MCF 10A (cell line): Measurements from ENCODE around the gene C11orf86. TPM values are rescaled to one million over a fixed set of nuclear protein-coding genes. Genes with fewer than 3 reads are reported as not detected.
A peak's percentile ranks its signal among the peaks of the same experiment; 100 is the strongest.

Experiments
- BruUV-seq: library from RNA; stranded (reverse); fragments of 400-500 nt; replicated peaks from 2 replicates; lab custom pipeline; 2021; lab: Mats Ljungman, UMichigan
- CTCF ChIA-PET: fragments of 300-600 bp; sonication (Branson Sonifier 250); formaldehyde crosslinking; extraction: SDS; loops from one replicate; lab custom pipeline; 2021; ENCODE audit warnings: antibody characterized with exemption, inconsistent platforms; lab: Yijun Ruan, JAX
- POLR2A ChIA-PET: fragments of 300-600, 350-650 bp; sonication (Branson Sonifier 250); formaldehyde crosslinking; extraction: SDS; loops from one replicate; lab custom pipeline; 2020; ENCODE audit warnings: antibody characterized with exemption, inconsistent platforms; lab: Yijun Ruan, JAX
- DNase-seq: peaks from one replicate; pipeline ENCODE4 v3.0.0-alpha.2; 2018; ENCODE audit not compliant: unreplicated experiment
- H3K27ac Mint-ChIP-seq: one replicate; pipeline ENCODE4 v1.8.0; 2022; ENCODE audit warnings: mild to moderate bottlenecking, low read depth, mixed read lengths; ENCODE audit not compliant: unreplicated experiment
- H3K27me3 Mint-ChIP-seq: one replicate; pipeline ENCODE4 v1.8.0; 2022; ENCODE audit warnings: mixed read lengths; ENCODE audit not compliant: insufficient read depth, unreplicated experiment
- H3K36me3 Mint-ChIP-seq: one replicate; pipeline ENCODE4 v1.8.0; 2022; ENCODE audit warnings: mild to moderate bottlenecking, moderate library complexity, mixed read lengths; ENCODE audit not compliant: insufficient read depth, unreplicated experiment
- H3K4me1 Mint-ChIP-seq: one replicate; pipeline ENCODE4 v1.8.0; 2022; ENCODE audit warnings: mixed read lengths; ENCODE audit not compliant: insufficient read depth, unreplicated experiment
- H3K4me3 Mint-ChIP-seq: one replicate; pipeline ENCODE4 v1.8.0; 2022; ENCODE audit warnings: mild to moderate bottlenecking, moderate library complexity, mixed read lengths; ENCODE audit not compliant: unreplicated experiment
- H3K9me3 Mint-ChIP-seq: one replicate; pipeline ENCODE4 v1.8.0; 2022; ENCODE audit warnings: mixed read lengths; ENCODE audit not compliant: unreplicated experiment
- intact Hi-C: fragments of 100-400 bp; cut with micrococcal nuclease; formaldehyde crosslinking; loops from 2 replicates; pipeline ENCODE4 v1.14.1; 2022
- total RNA-seq: library from RNA; stranded (reverse); gene quantifications from 2 replicates; pipeline ENCODE4 v1.2.3, GENCODE V29; 2022
- TF ChIP-seq, protein P1 (sequence below): fragments of 200-600 bp; IDR thresholded peaks from one replicate; pipeline ENCODE4 v1.8.0; 2022; ENCODE audit warnings: antibody characterized with exemption, mild to moderate bottlenecking; ENCODE audit not compliant: unreplicated experiment

C11orf86 gene
- total RNA-seq, 1 experiment from 2014 or later = not detected

DNA sequence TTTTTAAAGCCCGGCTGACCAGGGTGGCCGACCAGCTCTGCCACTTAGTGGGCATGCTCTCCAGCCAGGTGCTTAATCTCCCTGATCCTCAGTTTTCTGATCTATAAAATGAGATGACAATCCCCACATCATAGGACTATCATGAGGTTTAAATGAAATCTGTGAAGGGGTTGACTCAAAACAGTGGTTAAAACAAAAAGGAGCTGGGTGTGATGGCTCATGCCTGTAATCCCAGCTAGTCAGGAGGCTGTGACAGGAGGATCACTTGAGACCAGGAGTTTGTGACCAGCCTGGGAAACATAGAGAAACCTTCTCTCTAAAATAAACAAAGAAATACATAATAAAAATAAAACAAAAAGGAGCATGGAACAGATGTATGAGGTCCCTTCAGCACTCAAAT lies 3.6 kb upstream of the C11orf86 start:
- Mint-ChIP-seq H3K27ac (peak overlapping the region; percentile 87), H3K4me1 (peaks cover 52% of the 10 kb centered on the region), H3K36me3 (no peaks in the 10 kb centered on the region), H3K27me3 (no peaks in the 10 kb centered on the region), H3K9me3 (no peaks in the 10 kb centered on the region), H3K4me3 (no peak overlapping the region)
- TF ChIP-seq, protein P1, sequence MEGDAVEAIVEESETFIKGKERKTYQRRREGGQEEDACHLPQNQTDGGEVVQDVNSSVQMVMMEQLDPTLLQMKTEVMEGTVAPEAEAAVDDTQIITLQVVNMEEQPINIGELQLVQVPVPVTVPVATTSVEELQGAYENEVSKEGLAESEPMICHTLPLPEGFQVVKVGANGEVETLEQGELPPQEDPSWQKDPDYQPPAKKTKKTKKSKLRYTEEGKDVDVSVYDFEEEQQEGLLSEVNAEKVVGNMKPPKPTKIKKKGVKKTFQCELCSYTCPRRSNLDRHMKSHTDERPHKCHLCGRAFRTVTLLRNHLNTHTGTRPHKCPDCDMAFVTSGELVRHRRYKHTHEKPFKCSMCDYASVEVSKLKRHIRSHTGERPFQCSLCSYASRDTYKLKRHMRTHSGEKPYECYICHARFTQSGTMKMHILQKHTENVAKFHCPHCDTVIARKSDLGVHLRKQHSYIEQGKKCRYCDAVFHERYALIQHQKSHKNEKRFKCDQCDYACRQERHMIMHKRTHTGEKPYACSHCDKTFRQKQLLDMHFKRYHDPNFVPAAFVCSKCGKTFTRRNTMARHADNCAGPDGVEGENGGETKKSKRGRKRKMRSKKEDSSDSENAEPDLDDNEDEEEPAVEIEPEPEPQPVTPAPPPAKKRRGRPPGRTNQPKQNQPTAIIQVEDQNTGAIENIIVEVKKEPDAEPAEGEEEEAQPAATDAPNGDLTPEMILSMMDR = no peak
- intact Hi-C loops = loop anchor here (5.0 kb wide), 1 partner anchor 114 kb away; the partner anchor contains the start of gene LRFN4
- ChIA-PET CTCF (interaction anchor here (0.6 to 1.4 kb wide), 6 partner anchors 36 to 292 kb away, joined by 3 read pairs; no protein-coding TSS in a partner anchor), POLR2A (interaction anchor here (0.6 to 5.4 kb wide), 22 partner anchors 10 to 465 kb away, joined by 3 to 61 read pairs (median 4); partner anchors contain the start of genes PC, RCE1 and RHOD)
- DNase-seq = no peak
- BruUV-seq = no TSS peak

DNA sequence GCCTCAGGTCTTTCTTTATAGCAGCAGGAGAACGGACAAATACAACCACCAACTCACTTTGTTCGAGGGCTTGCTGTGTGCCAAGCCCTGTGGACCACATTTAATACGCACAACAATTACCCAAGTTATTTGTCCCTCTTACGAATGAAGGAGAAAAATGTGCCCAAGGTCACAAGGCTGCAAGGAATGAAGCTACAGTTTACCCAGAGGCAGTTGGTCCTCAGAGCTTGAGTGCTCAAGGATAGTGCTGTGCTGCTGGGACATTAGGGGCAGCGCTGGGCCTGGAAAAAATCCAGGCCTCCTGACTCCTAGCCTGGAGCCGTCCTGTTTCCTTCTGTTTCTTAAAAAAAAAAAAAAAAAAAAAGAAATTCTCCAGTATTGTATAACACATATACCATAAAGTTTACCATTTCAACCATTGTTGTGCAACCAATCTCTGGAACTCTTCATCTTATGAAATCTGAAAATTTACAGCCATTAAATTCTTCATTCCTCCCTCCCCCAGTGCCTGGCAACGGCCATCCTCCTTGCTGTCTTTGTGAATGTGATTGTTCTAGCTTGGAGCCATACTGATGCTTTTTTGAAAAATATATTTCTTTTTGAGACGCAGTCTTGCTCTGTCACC lies 1.0 kb upstream of the C11orf86 start:
- peaks cover 40% of the 10 kb centered on the region for H3K4me1 Mint-ChIP-seq
- CTCF ChIA-PET = interaction anchor here (0.9 to 1.0 kb wide), 2 partner anchors 16 to 88 kb away, joined by 3 to 6 read pairs; no protein-coding TSS in a partner anchor
- TF ChIP-seq, protein P1 = no peak
- H3K27me3 Mint-ChIP-seq = no peaks in the 10 kb centered on the region
- intact Hi-C loops = loop anchor here (5.0 kb wide), 1 partner anchor 117 kb away; the partner anchor contains the start of gene LRFN4
- BruUV-seq = no TSS peak
- no peak overlapping the region for H3K27ac Mint-ChIP-seq
- no peaks in the 10 kb centered on the region for H3K36me3 Mint-ChIP-seq
- POLR2A ChIA-PET = interaction anchor here (0.7 to 2.3 kb wide), 6 partner anchors 8 to 602 kb away, joined by 3 to 7 read pairs (median 3); partner anchors contain the start of gene RCE1
- peak; percentile 81 for DNase-seq
- H3K4me3 Mint-ChIP-seq = no peak overlapping the region
- H3K9me3 Mint-ChIP-seq = no peaks in the 10 kb centered on the region

DNA sequence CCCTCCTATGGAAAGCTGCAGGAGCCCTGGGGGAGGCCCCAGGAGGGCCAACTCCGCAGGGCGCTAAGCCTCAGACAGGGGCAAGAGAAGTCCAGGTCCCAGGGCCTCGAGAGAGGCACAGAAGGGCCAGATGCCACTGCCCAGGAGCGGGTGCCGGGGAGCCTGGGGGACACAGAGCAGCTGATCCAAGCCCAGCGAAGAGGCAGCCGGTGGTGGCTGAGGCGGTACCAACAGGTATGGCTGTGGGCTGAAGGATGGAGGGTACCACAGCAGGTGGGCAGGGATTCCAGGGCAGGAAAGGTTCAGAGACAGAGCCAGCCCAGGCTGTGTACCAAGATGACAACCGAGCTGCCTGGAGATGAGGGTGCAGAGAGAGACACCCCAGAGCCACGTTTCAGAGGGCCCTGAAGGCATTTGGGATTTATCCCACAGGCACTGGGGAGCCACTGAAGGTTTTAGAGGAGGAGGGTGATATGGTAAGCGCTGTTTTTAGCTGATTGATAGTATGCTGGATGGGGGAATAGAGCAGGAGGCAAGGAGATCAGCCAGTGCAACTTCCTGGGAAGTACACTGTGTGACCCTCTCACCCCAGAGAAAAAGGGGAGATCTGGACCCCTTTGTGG lies 412 bp downstream of the C11orf86 start:
- H3K36me3 Mint-ChIP-seq = no peaks in the 10 kb centered on the region
- peak overlapping the region; percentile 66 for H3K27ac Mint-ChIP-seq
- H3K4me1 Mint-ChIP-seq = peaks cover 26% of the 10 kb centered on the region
- no peak overlapping the region for H3K4me3 Mint-ChIP-seq
- ChIA-PET POLR2A (interaction anchor here (0.5 to 2.3 kb wide), 9 partner anchors 12 to 180 kb away, joined by 3 to 7 read pairs (median 5); partner anchors contain the start of gene PC), CTCF (interaction anchor here (0.6 to 2.8 kb wide), 19 partner anchors 12 to 492 kb away, joined by 3 to 36 read pairs (median 4); partner anchors contain the start of gene RCE1)
- no TSS peak for BruUV-seq
- H3K27me3 Mint-ChIP-seq = no peaks in the 10 kb centered on the region
- intact Hi-C loops = loop anchor here (1.0 kb wide), 1 partner anchor 132 kb away; the partner anchor contains the start of gene RCE1
- TF ChIP-seq, protein P1 = no peak
- no peaks in the 10 kb centered on the region for H3K9me3 Mint-ChIP-seq
- no peak for DNase-seq
